ENCODE results near the gene KLHL17. TPM values are rescaled to one million over a fixed set of nuclear protein-coding genes. Genes with fewer than 3 reads are reported as not detected.
A peak's percentile ranks its signal among the peaks of the same experiment; 100 is the strongest.

The KLHL17 gene
- total RNA-seq, 1 donor from 2014 or later = 33.3 TPM

- no peak for DNase-seq (ENCODE audit: low read depth)
- no peak overlapping the region for H3K4me3 ChIP-seq (ENCODE audit: low read depth, low read length)
- TF ChIP-seq CTCF (conservative IDR thresholded peaks at IDR 0.05; ENCODE audit: low read depth, low read length) = no peak
Measured at GRCh38 chr1:918353-918752, 42.0 kb upstream of the KLHL17 start.

- no peak for DNase-seq (ENCODE audit: low read depth)
- H3K4me3 ChIP-seq (ENCODE audit: low read depth, low read length) = no peak overlapping the region
- no peak for TF ChIP-seq CTCF (conservative IDR thresholded peaks at IDR 0.05; ENCODE audit: low read depth, low read length)
Measured at GRCh38 chr1:918843-919242, 41.5 kb upstream of the KLHL17 start.

GRCh38 chr1:919271-919872, 41.0 kb upstream of the KLHL17 start:
- DNase-seq (ENCODE audit: low read depth) = no peak
- TF ChIP-seq CTCF (conservative IDR thresholded peaks at IDR 0.05; ENCODE audit: low read depth, low read length) = no peak
- H3K4me3 ChIP-seq (ENCODE audit: low read depth, low read length) = no peak overlapping the region

- no peak overlapping the region for H3K4me3 ChIP-seq (ENCODE audit: low read depth, low read length)
- TF ChIP-seq CTCF (conservative IDR thresholded peaks at IDR 0.05; ENCODE audit: low read depth, low read length) = no peak
- DNase-seq (ENCODE audit: low read depth) = no peak
Measured at GRCh38 chr1:920010-920409, 40.4 kb upstream of the KLHL17 start.

GRCh38 chr1:920521-920920, 39.9 kb upstream of the KLHL17 start:
- no peak for DNase-seq (ENCODE audit: low read depth)
- TF ChIP-seq CTCF (conservative IDR thresholded peaks at IDR 0.05; ENCODE audit: low read depth, low read length) = no peak
- no peak overlapping the region for H3K4me3 ChIP-seq (ENCODE audit: low read depth, low read length)

- no peak overlapping the region for H3K4me3 ChIP-seq (ENCODE audit: low read depth, low read length)
- no peak for DNase-seq (ENCODE audit: low read depth)
- peak; percentile 50 for TF ChIP-seq CTCF (conservative IDR thresholded peaks at IDR 0.05; ENCODE audit: low read depth, low read length)
Measured at GRCh38 chr1:921011-921837, 39.2 kb upstream of the KLHL17 start.
